Esophagus muscularis mucosa (tissue), 4 donors: ENCODE results near the gene ZNF25. TPM values are rescaled to one million over a fixed set of nuclear protein-coding genes. Genes with fewer than 3 reads are reported as not detected.

ENCODE experiments used
- DNase-seq: peaks from one replicate; pipeline ENCODE4 v3.0.0-alpha.2; 2017; ENCODE audit errors: extremely low spot score
- H3K27ac ChIP-seq, 4 donors: fragments of 200-600 bp; sonication (generic); replicated peaks in 1 of 4; 1 replicate in 3 of 4; 2 replicates in 1 of 4; pipeline ENCODE4 v1.5.1; 2016 to 2019; ENCODE audit warnings: mild to moderate bottlenecking in 1 of 4
- H3K27me3 ChIP-seq, 4 donors: fragments of 200-600 bp; sonication (generic); one replicate each; pipeline versions ENCODE4 v1.5.1 to v1.6.0; 2016 to 2019
- H3K36me3 ChIP-seq, 4 donors: fragments of 200-600 bp; sonication (generic); one replicate each; pipeline ENCODE4 v1.5.1; 2016 to 2019
- H3K4me1 ChIP-seq, 4 donors: fragments of 200-600 bp; sonication (generic); one replicate each; pipeline ENCODE4 v1.5.1; 2016 to 2019
- H3K4me3 ChIP-seq, 4 donors: fragments of 200-600 bp; sonication (generic); 1 replicate in 2 of 4; 2 replicates in 2 of 4; pipeline ENCODE4 v1.5.1; 2016 to 2019; ENCODE audit warnings: mild to moderate bottlenecking in 4 of 4, moderate library complexity in 1 of 4
- H3K9me3 ChIP-seq, 4 donors: fragments of 200-600 bp; sonication (generic); 1 replicate in 3 of 4; 2 replicates in 1 of 4; pipeline ENCODE4 v1.5.1; 2016 to 2019
- EP300 ChIP-seq: sonication (generic); formaldehyde crosslinking; IDR thresholded peaks from one replicate; pipeline ENCODE4 v1.6.1; 2017; ENCODE audit warnings: antibody characterized with exemption
- POLR2A ChIP-seq: fragments of 450-650 bp; IDR thresholded peaks from one replicate; pipeline ENCODE4 v1.6.1; 2017; ENCODE audit warnings: antibody characterized with exemption, moderate library complexity, mild to moderate bottlenecking, low read depth
- POLR2AphosphoS5 ChIP-seq, 2 donors: sonication (generic); formaldehyde crosslinking; IDR thresholded peaks; one replicate each; pipeline ENCODE4 v1.6.1; 2017; ENCODE audit warnings: antibody characterized with exemption in 2 of 2
- WGBS: methylation state at CpG from one replicate; pipeline ENCODE4 v1.1.5; 2018; 5-methylcytosine and 5-hydroxymethylcytosine counted together
- intact Hi-C: fragments of 100-400 bp; cut with DNase I; formaldehyde crosslinking; loops from one replicate; pipeline ENCODE4 v1.15.1; 2023
- total RNA-seq, 4 donors: library from RNA; depleted of rRNA; stranded (reverse); fragments of >200 nt; gene quantifications; one replicate each; pipeline versions ENCODE4 v1.1.0 to v1.2.1, GENCODE V29; 2016
- TF ChIP-seq, protein P1 (sequence below), 3 experiments: fragments of 200-600 bp in 2 of 3; fragments of 450-650 bp in 1 of 3; sonication (generic) in 2 of 3; IDR thresholded peaks; one replicate each; pipeline ENCODE4 v1.5.1; 2017 to 2019; ENCODE audit warnings: antibody characterized with exemption in 3 of 3, mild to moderate bottlenecking in 2 of 3, moderate library complexity in 1 of 3

The ZNF25 gene
- total RNA-seq, 4 donors from 2014 or later = 16.4 to 24.5 (median 19.6) TPM

DNA sequence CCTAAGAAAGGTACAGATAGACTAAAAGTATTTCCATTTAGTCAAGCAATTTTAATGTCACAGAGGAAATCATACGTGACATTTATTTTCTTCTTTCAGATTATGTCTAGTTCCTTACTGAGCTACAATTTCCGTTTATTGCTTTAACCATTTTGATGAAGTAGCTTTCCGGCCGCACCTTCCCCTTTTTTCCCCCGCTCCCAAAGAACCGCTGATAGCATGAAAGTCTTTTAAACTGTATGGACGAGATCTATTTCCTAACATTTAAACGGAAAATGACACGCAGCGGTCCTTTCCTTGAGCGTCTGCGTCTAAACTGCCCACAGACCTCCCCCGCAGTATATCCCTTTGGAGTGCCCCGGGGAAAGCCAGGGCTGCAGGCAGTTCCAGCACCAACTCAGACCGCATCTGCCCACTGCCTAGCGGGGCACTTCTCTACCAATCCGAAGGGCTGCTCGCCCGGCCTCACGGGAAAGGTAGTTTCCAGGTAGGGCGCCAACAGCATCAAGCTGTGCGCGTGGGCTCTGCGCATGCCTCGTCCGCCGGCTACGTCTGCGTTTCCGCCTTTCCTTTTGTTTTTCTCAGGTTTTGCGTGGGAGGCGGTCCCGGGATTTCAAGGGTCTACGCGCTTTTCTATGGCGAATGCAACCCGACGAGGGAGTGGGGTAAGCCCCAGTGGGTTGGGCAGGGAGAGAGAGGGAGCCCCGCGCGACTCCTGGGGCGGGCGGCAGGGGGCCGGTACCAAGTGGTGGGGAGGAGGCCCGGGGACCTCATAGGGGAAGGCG lies 33.9 kb upstream of the ZNF25 start, which contains the start of gene ZNF33A:
Gene ZNF33A (plus strand): TSS at position 557 of the 785 bp plus-strand sequence. CDS start 1,667 bp downstream, outside the sequence.
- H3K4me3 ChIP-seq = peak within 1 kb of the TSS; percentile 78 to 94 (median 82)
- 1% methylated on average over 37 of the region's 46 CpGs for WGBS
- peak; percentile 85 to 91 for TF ChIP-seq POLR2AphosphoS5 (IDR thresholded peaks at IDR 0.05)
- no peak for TF ChIP-seq EP300
- TF ChIP-seq, protein P1, sequence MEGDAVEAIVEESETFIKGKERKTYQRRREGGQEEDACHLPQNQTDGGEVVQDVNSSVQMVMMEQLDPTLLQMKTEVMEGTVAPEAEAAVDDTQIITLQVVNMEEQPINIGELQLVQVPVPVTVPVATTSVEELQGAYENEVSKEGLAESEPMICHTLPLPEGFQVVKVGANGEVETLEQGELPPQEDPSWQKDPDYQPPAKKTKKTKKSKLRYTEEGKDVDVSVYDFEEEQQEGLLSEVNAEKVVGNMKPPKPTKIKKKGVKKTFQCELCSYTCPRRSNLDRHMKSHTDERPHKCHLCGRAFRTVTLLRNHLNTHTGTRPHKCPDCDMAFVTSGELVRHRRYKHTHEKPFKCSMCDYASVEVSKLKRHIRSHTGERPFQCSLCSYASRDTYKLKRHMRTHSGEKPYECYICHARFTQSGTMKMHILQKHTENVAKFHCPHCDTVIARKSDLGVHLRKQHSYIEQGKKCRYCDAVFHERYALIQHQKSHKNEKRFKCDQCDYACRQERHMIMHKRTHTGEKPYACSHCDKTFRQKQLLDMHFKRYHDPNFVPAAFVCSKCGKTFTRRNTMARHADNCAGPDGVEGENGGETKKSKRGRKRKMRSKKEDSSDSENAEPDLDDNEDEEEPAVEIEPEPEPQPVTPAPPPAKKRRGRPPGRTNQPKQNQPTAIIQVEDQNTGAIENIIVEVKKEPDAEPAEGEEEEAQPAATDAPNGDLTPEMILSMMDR (IDR thresholded peaks at IDR 0.05) = peak; percentile 4 to 22 (median 9)
- TF ChIP-seq POLR2A = peak; percentile 23
- H3K27ac ChIP-seq = peak within 1 kb of the TSS; percentile 98 to 100 (median 98)
- DNase-seq = peak; percentile 96
- no peaks in the 10 kb centered on the region for H3K27me3 ChIP-seq
- H3K36me3 ChIP-seq = peaks cover 0 to 25% (median 15%) of the 10 kb centered on the region in 4 donors
- intact Hi-C loops = loop anchor here (1.0 to 10.0 kb wide), 2 partner anchors 33 to 84 kb away; partner anchors contain the start of gene ZNF37A
- no peaks in the 10 kb centered on the region for H3K9me3 ChIP-seq
- peaks cover 7 to 24% (median 18%) of the 10 kb centered on the region in 4 donors for H3K4me1 ChIP-seq

DNA sequence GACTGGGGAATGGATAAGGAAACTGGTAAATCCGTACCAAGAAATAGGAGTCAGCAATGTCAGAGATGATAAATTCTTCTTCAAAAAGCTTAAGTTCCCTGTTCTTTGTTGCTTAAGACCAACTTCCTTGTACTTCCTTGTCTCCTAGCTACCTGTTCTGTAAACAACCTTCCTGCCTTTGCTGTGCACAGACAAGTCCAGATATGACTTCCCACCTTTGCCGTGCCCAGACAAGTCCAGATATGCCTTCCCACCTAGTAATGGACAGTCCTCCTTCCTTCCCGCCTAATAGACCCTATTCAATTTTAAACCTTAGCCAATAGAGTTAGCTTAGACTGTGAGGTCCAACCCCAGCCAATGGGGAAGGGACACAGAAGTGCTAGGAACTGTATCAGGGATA lies 31.5 kb upstream of the ZNF25 start:
- no peak overlapping the region for H3K27ac ChIP-seq
- no peaks in the 10 kb centered on the region for H3K9me3 ChIP-seq
- DNase-seq = no peak
- no peaks in the 10 kb centered on the region for H3K27me3 ChIP-seq
- no peak overlapping the region for H3K4me3 ChIP-seq
- WGBS = 86% methylated on average over 3 of the region's 3 CpGs
- peaks cover 0 to 3% (median 0%) of the 10 kb centered on the region in 4 donors for H3K36me3 ChIP-seq
- no peak for TF ChIP-seq POLR2A
- TF ChIP-seq, protein P1 (IDR thresholded peaks at IDR 0.05) = no peak
- TF ChIP-seq POLR2AphosphoS5 (IDR thresholded peaks at IDR 0.05) = no peak
- TF ChIP-seq EP300 = no peak
- H3K4me1 ChIP-seq = peaks cover 7 to 18% (median 17%) of the 10 kb centered on the region in 4 donors
- intact Hi-C loops = no loop called here

- Histone ChIP-seq H3K4me1 (peaks cover 7 to 14% (median 13%) of the 10 kb centered on the region in 4 donors), H3K36me3 (no peaks in the 10 kb centered on the region), H3K4me3 (no peak overlapping the region), H3K9me3 (no peaks in the 10 kb centered on the region), H3K27ac (no peak overlapping the region), H3K27me3 (no peaks in the 10 kb centered on the region)
- intact Hi-C loops = no loop called here
- no peak for TF ChIP-seq POLR2AphosphoS5 (IDR thresholded peaks at IDR 0.05)
- TF ChIP-seq, protein P1 (IDR thresholded peaks at IDR 0.05) = no peak
- TF ChIP-seq EP300 = no peak
- no peak for TF ChIP-seq POLR2A
- no peak for DNase-seq
These were observed 31.1 kb upstream of the ZNF25 start for GRCh38 chr10:38007551-38007950.

- intact Hi-C loops = no loop called here
- WGBS = 89% methylated on average over 1 of the region's 1 CpG
These were observed 27.1 kb upstream of the ZNF25 start for GRCh38 chr10:38003588-38003987.

More at GRCh38 chr10:38003588-38003987, 27.1 kb upstream of the ZNF25 start:
- no peak for DNase-seq
- Histone ChIP-seq H3K36me3 (no peaks in the 10 kb centered on the region), H3K4me1 (no peaks in the 10 kb centered on the region), H3K27me3 (no peaks in the 10 kb centered on the region), H3K4me3 (no peak overlapping the region), H3K9me3 (no peaks in the 10 kb centered on the region), H3K27ac (no peak overlapping the region)
- TF ChIP-seq, protein P1 (IDR thresholded peaks at IDR 0.05) = no peak
- TF ChIP-seq EP300 = no peak
- TF ChIP-seq POLR2AphosphoS5 (IDR thresholded peaks at IDR 0.05) = no peak
- TF ChIP-seq POLR2A = no peak
